ENCODE measurements around the gene CNTN2. TPM values are rescaled to one million over a fixed set of nuclear protein-coding genes. Genes with fewer than 3 reads are reported as not detected.

CNTN2 gene
- 1.0 TPM for polyA plus RNA-seq (2012; ENCODE audit: insufficient read depth, insufficient read length, low read depth)

- Histone ChIP-seq H3K27me3 (peaks cover 3% of the 10 kb centered on the region; the same call in 1 of the 2 replicates), H3K4me3 (ENCODE audit: low read depth, low read length) (peak within 1 kb of the TSS; percentile 52), H3K4me1 (peaks cover 5% of the 10 kb centered on the region; the same call in 1 of the 2 replicates), H3K9me3 (no peaks in the 10 kb centered on the region), H3K36me3 (no peaks in the 10 kb centered on the region)
- peak; percentile 69 for DNase-seq
- TF ChIP-seq CTCF (IDR thresholded peaks at IDR 0.05; ENCODE audit: low read depth, low read length): no peak
Observed at GRCh38 chr1:205042911-205043806, at the start of gene CNTN2. CNTN2 (plus strand) TSS chr1:205043212; CDS start chr1:205053186, 9,974 bp downstream.

GRCh38 chr1:204994086-204994862 lies 48.7 kb upstream of the CNTN2 start:
- no peaks in the 10 kb centered on the region for H3K9me3 ChIP-seq
- H3K4me1 ChIP-seq: no peaks in the 10 kb centered on the region
- TF ChIP-seq CTCF (IDR thresholded peaks at IDR 0.05; ENCODE audit: low read depth, low read length): no peak
- H3K27me3 ChIP-seq: no peaks in the 10 kb centered on the region
- no peak for DNase-seq
- no peak overlapping the region for H3K4me3 ChIP-seq (ENCODE audit: low read depth, low read length)
- H3K36me3 ChIP-seq: no peaks in the 10 kb centered on the region

GRCh38 chr1:204996981-204997380 lies 46.0 kb upstream of the CNTN2 start:
- DNase-seq: no peak
- Histone ChIP-seq H3K27me3 (no peaks in the 10 kb centered on the region), H3K36me3 (no peaks in the 10 kb centered on the region), H3K9me3 (no peaks in the 10 kb centered on the region), H3K4me1 (no peaks in the 10 kb centered on the region), H3K4me3 (ENCODE audit: low read depth, low read length) (no peak overlapping the region)
- TF ChIP-seq CTCF (IDR thresholded peaks at IDR 0.05; ENCODE audit: low read depth, low read length): no peak

GRCh38 chr1:204997591-204998355 lies 45.2 kb upstream of the CNTN2 start:
- TF ChIP-seq CTCF (IDR thresholded peaks at IDR 0.05; ENCODE audit: low read depth, low read length): no peak
- no peaks in the 10 kb centered on the region for H3K27me3 ChIP-seq
- no peak for DNase-seq
- H3K4me3 ChIP-seq (ENCODE audit: low read depth, low read length): no peak overlapping the region
- no peaks in the 10 kb centered on the region for H3K36me3 ChIP-seq
- H3K4me1 ChIP-seq: no peaks in the 10 kb centered on the region
- no peaks in the 10 kb centered on the region for H3K9me3 ChIP-seq

GRCh38 chr1:205001162-205001561 lies 41.9 kb upstream of the CNTN2 start:
- H3K4me3 ChIP-seq (ENCODE audit: low read depth, low read length): no peak overlapping the region
- no peaks in the 10 kb centered on the region for H3K9me3 ChIP-seq
- TF ChIP-seq CTCF (IDR thresholded peaks at IDR 0.05; ENCODE audit: low read depth, low read length): no peak
- DNase-seq: no peak
- H3K27me3 ChIP-seq: no peaks in the 10 kb centered on the region
- H3K4me1 ChIP-seq: peaks cover 9% of the 10 kb centered on the region
- H3K36me3 ChIP-seq: no peaks in the 10 kb centered on the region
